Upper lobe of left lung (tissue), 4 donors: ENCODE data around the gene PTPRN.

Experiments
- EP300 ChIP-seq, 4 donors: sonication (generic); formaldehyde crosslinking; IDR thresholded peaks; one replicate each; pipeline ENCODE4 v1.5.1; 2017; ENCODE audit warnings: antibody characterized with exemption in 4 of 4, control low read depth in 2 of 4
- POLR2A ChIP-seq, 4 donors: fragments of 450-650 bp; IDR thresholded peaks; one replicate each; pipeline ENCODE4 v1.5.1; 2016 to 2017; ENCODE audit warnings: antibody characterized with exemption in 4 of 4, mild to moderate bottlenecking in 2 of 4
- POLR2AphosphoS5 ChIP-seq, 2 donors: sonication (generic); formaldehyde crosslinking; IDR thresholded peaks; one replicate each; pipeline ENCODE4 v1.5.1; 2017; ENCODE audit warnings: antibody characterized with exemption in 2 of 2
- TF ChIP-seq, protein P1 (sequence below), 6 experiments: fragments of 450-650 bp in 4 of 6; fragments of 200-600 bp in 2 of 6; sonication (generic) in 2 of 6; IDR thresholded peaks; one replicate each; pipeline ENCODE4 v1.5.1; 2016 to 2019; ENCODE audit warnings: antibody characterized with exemption in 6 of 6

DNA sequence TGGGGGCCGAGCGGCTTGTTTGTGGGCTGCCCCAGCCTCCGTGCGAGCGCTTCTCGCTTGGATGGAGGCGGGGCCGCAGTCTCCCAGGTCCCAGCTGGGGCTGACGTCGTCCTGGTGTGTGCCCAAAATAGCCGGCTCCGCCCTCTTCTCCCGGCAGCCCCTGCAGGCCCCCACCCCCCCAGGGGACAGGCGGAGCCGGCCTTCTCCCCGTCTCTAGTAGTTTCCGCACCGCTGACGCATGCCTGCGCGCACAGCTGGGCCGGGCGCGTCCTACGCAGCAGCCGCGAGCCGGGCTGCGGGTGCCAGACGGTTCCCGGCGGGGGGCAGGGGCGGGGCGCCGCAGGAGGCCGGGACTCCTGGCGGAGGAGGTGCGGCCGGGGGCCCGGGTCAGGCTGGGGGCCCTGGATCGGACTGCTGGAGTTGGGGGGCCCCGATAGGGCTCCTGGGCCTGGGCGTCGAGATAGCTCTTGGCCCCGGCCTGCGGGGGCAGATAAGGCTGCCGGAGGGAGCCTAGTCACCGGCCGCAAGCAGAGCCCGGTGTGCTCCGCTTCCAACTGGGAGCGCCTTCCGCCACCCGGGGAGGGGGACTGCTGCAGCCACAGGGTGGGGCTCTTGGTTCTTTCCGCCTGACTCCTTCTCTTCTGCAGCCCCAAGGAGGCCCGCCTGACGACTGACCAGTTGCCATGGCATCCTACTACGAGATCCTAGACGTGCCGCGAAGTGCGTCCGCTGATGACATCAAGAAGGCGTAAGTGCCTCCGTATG is 29.9 kb downstream of the PTPRN start, which contains the start of gene DNAJB2:
- peak; percentile 71 to 96 (median 92) for TF ChIP-seq POLR2A (IDR thresholded peaks at IDR 0.05)
- TF ChIP-seq, protein P1, sequence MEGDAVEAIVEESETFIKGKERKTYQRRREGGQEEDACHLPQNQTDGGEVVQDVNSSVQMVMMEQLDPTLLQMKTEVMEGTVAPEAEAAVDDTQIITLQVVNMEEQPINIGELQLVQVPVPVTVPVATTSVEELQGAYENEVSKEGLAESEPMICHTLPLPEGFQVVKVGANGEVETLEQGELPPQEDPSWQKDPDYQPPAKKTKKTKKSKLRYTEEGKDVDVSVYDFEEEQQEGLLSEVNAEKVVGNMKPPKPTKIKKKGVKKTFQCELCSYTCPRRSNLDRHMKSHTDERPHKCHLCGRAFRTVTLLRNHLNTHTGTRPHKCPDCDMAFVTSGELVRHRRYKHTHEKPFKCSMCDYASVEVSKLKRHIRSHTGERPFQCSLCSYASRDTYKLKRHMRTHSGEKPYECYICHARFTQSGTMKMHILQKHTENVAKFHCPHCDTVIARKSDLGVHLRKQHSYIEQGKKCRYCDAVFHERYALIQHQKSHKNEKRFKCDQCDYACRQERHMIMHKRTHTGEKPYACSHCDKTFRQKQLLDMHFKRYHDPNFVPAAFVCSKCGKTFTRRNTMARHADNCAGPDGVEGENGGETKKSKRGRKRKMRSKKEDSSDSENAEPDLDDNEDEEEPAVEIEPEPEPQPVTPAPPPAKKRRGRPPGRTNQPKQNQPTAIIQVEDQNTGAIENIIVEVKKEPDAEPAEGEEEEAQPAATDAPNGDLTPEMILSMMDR (IDR thresholded peaks at IDR 0.05), result peak in 1 of 6 experiments; percentile 34
- TF ChIP-seq POLR2AphosphoS5 (IDR thresholded peaks at IDR 0.05), result peak; percentile 88 to 96
- peak in 1 of 4 donors; percentile 71 for TF ChIP-seq EP300 (IDR thresholded peaks at IDR 0.05)
